Measurements from ENCODE around the gene VPS8.
A peak's percentile ranks its signal among the peaks of the same experiment; 100 is the strongest.

The VPS8 gene

GRCh38 chr3:184815046-184815930 lies 3.3 kb downstream of the VPS8 start:
- no peak for DNase-seq

GRCh38 chr3:184816614-184817013 lies 4.6 kb downstream of the VPS8 start:
- no peak for DNase-seq

GRCh38 chr3:184820525-184820924 lies 8.6 kb downstream of the VPS8 start:
- DNase-seq, result no peak

GRCh38 chr3:184821034-184821433 lies 9.1 kb downstream of the VPS8 start:
- DNase-seq, result no peak

- DNase-seq, result no peak
These were observed 10.1 kb downstream of the VPS8 start for GRCh38 chr3:184822081-184822480.

GRCh38 chr3:184822654-184823053 lies 10.7 kb downstream of the VPS8 start:
- no peak for DNase-seq

GRCh38 chr3:184823990-184824389 lies 12.0 kb downstream of the VPS8 start:
- DNase-seq, result no peak

GRCh38 chr3:184825121-184825820 lies 13.3 kb downstream of the VPS8 start:
- DNase-seq, result no peak

- DNase-seq, result no peak
These were observed 15.6 kb downstream of the VPS8 start for GRCh38 chr3:184827572-184827971.

- no peak for DNase-seq
These were observed 20.1 kb downstream of the VPS8 start for GRCh38 chr3:184832044-184832443.

GRCh38 chr3:184832903-184833302 lies 20.9 kb downstream of the VPS8 start:
- DNase-seq, result no peak

GRCh38 chr3:184836090-184836822 lies 24.3 kb downstream of the VPS8 start:
- no peak for DNase-seq

GRCh38 chr3:184842433-184842832 lies 30.5 kb downstream of the VPS8 start:
- DNase-seq, result no peak

GRCh38 chr3:184845819-184846218 lies 33.9 kb downstream of the VPS8 start:
- DNase-seq, result no peak

- DNase-seq, result no peak
These were observed 34.5 kb downstream of the VPS8 start for GRCh38 chr3:184846496-184846895.

- no peak for DNase-seq
These were observed 37.0 kb downstream of the VPS8 start for GRCh38 chr3:184848934-184849333.

GRCh38 chr3:184850201-184850600 lies 38.2 kb downstream of the VPS8 start:
- DNase-seq, result no peak

- no peak for DNase-seq
These were observed 45.1 kb downstream of the VPS8 start for GRCh38 chr3:184857099-184857498.

GRCh38 chr3:184864000-184864399 lies 52.0 kb downstream of the VPS8 start:
- DNase-seq, result no peak

- DNase-seq, result no peak
These were observed 56.5 kb downstream of the VPS8 start for GRCh38 chr3:184868477-184868876.

GRCh38 chr3:184872200-184872599 lies 60.2 kb downstream of the VPS8 start:
- no peak for DNase-seq

GRCh38 chr3:184873141-184873540 lies 61.2 kb downstream of the VPS8 start:
- peak; percentile 39 for DNase-seq

All from kidney glomerular epithelial cell (primary cell).